HG02884 (cell line): ENCODE data around the gene ZIM2.
"Not testable (repeated sequence)": the region's sequence is repeated elsewhere in the genome, so short reads cannot be mapped to it uniquely, and the experiment has no call there.

ENCODE experiments used
- ATAC-seq: cut with Tn5 transposase; IDR thresholded peaks from one replicate; pipeline ENCODE4 v1.9.1; 2021; ENCODE audit warnings: mild to moderate bottlenecking, moderate library complexity; ENCODE audit not compliant: unreplicated experiment

The ZIM2 gene

DNA sequence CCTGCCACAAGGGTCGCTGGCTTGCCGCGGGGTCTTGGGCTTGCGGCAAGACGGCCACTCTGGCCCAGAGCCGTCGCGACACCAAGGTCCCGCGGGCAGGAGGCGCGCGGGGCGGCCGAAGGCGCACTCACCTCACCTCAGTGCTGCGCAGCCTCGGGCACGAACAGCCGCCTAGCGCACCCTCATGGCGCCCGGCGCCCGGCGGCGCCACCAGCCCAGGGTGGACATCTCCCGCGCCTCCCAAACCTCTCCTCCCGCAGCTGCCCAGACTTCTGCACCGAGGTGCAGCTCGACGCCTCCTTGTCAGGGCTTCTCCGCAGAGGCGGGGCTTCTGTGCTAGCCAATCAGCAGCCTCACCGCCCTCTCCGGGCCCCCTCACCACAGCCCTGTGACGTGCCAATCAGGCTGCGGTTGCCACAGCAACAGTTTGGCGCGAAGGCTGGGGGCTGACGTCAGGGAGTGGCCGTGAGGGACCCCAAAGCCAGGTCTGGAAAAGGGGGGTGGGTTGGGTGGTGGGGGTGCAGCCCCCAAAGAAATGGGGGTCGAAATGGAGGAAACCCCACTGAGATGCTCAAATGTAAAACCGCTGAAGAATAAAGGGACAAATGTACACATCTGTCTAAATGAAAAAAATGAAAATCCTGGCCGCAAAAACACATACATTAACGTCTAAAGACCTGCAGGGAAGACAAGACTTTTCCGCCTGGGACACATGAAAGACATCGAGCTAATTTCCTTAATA is at the start of gene ZIM2, which contains the start of gene PEG3:
Gene ZIM2, minus strand, starts transcription at position 276 of the 742 bp plus-strand sequence. CDS start 16,449 bp downstream, outside the sequence.
Gene PEG3, minus strand, starts transcription at position 276 of the 742 bp plus-strand sequence. CDS start 16,071 bp downstream, outside the sequence.
- no peak for ATAC-seq

DNA sequence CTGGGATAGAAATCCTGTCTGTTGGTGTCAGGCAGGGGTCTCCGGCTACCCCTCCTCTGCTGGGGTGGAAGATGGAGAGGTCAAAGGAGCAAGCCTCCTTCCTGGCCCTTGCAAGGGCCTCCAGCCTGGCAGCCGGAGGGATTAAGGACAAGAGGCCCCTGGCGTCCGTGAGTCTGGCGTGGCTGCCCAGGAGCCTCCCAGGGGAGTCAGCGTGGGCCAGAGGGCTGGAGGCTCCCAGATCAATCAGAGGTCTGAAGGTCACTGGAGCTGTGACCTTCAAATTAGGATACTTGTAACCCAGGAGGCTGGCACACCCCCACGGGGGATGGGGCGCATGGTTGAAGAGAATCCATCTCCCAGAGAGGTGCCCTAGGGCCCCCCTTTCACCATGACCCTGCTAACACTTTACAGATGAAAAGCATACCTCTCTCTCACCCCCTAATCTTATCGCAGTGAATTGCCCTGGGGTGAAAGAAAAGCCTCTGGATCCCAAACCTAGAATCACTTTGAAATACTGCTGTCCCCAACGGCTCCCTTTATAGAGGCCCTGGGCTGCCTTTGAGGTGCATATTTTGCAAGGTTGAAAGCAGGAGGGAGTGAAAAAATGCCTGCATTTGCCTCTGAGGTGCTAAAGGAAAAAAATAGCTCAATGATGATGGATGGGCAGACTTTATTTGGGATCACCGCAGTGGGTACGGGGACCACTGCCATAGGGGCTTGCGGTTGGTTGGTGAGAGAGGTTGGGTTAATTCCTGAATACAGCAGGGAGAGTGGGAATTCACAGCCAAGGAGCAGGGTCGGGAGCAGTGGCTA is 44.9 kb upstream of the ZIM2 start:
- no peak for ATAC-seq

DNA sequence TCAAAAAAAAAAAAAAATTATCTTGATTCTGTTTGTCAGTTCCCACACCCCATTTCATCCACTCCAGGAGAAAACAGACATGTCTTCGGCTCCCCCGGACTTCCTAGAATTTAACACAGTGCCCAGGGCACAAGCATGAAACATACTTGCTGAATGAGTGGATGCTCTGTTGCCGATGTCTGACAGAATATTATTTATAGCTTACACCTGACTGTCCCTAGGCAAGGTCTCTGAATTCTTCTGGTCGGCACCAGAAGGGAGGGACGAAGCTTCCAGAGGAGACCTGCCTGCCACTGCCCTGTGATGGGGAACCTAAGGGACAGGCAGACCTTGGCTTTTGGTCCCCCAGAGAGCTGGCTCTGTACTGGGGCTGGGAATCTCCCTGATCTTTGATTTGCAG is 43.9 kb upstream of the ZIM2 start:
- no peak for ATAC-seq

DNA sequence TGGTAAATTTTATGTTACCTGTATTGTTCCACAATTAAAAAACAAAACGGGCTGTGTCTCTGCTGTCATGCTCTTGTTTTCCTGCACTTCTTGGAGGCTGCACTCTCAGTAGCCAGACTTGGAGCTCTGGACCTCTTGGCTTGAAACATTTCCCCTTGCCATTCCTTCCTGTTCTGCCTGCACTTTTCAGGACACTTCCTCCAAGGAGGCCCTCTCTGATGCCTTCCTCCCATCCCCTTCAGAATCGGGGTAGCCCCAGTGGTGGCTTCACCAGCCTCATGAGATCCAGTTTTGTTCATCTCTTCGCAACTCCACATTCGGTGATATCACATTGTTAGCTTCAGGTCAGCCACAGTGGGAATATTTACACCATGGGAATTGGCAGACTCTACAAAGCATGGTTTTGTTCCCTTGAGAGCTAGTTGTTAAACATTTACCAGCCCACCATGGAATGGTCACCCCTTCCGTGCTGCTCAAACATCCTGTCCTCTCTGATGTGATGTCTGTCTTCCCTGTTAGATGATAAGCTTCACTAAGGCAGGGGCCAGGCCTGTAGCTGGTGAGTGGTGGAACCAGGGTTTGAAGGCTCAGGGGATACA is 40.2 kb upstream of the ZIM2 start:
- ATAC-seq, result no peak

DNA sequence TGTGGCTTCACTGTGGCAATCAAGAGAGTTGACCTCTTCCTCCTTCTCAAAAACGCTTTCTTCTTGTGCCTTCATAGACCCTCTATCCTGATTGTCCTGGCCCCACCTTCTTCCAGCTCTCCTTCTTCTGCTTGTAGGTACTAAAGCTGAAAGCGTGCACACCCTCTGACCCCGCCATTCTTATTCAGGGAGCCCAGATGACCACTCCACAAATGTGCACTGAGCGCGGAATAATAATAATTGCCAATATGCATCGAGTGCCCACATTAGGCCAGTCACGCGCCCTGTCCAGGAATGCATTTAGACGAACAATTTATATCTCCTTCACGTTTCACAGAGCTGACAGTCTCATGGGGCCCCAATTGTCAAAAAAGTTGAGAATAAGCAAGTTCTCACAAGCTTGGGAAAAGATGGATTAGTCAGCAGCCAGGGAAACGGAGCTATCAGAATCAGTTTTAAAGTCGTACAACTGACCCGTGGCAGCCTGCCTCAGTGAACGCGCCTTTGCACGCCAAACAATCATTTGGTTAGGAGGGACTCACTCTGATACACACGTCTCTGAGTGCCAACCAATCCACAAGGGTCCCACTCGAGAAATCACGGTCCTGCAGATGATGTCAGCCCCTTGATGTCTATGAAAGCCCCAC is 36.7 kb upstream of the ZIM2 start:
- ATAC-seq, result no peak

DNA sequence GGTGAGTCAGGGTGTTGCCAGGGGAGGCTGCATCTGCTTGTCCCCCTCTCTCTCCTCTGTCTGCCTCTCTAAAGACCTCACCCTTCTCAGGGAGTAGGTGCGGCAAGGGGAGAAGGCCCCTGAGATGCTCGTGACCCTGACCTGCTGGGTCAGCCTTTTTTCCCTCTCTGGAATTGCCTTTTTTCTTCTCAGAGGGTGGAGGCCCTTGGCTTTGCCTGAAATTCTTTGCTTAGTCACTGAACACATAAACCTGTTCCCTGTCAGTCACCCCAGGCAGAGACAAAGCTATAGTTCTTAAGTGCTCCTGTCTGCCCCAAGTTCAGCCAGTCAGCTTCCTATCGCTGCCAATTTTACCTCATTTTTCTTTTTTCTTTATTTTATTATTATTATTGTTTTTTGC is 35.2 kb upstream of the ZIM2 start:
- ATAC-seq, result no peak

DNA sequence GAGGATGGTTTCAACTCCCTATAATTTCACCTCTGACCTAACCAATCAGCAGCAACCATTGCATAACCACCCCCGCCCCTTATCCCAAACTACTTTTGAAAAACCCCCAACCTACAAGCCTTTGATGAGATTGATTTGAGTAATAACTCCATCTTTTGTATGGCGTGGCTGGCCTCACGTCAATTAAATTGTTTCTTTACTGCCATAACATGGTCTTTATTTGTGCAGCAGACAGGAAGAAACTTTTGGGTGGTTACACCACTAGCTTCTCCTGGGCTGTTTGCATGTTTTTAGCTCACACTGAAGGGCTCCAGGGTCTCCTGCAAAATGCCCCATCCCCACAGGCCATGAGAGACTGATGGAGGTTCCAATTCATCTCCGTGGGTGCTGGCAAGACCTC is 34.0 kb upstream of the ZIM2 start:
- no peak for ATAC-seq

DNA sequence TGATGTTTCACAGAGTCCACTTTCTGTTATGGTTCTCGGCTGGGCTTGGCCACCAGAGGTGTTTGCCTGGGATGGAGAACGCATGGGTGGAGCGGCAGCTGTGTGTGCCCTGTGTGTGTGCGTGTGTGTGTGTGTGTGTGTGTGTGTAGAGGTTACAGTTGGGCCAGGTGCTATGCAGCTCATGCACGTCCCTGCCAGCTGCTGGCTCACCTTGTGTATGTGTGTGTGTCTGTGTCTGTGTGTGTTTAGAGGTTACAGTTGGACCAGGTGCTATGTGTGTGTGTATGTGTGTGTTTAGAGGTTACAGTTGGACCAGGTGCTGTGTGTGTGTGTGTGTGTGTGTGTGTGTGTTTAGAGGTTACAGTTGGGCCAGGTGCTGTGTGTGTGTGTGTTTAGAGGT is 33.0 kb upstream of the ZIM2 start:
- no peak for ATAC-seq

DNA sequence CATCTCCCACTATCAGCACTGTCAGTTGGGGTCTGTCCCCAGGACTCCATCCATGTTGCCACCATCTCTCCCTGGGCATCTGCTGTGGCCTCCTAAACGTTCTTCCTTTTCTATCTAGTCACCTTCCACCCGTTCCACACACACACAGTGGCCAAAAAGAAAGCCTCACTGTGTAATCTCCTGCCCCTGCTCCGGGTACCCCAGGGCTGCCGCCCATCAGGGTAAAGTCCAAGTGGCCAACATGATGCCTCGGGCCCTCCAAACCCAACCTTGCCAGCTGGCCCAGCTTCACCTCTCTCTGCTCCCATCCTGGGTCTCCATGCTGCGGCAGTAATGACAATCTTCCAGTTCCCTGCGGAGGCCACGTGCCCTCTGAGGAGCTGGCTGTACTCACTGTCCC is 29.4 kb upstream of the ZIM2 start:
- ATAC-seq, result no peak

DNA sequence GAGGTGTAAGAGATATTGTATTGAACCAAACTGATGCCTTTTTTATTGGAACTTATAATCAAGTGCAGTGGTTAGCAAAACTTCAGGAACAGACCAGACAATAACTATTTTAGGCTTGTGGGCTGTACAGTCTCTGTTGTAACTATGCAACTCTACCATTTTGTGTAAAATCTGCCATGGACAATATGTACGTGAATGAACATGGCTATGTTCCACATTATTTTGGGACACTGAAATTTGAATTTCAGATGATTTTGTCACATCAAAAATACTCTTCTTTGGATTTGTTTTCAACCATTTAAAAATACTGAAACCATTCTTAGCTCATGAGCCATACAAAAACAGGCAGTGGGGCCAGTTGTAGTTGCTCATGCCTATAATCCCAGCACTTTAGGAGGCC is 27.9 kb upstream of the ZIM2 start:
- ATAC-seq, result no peak

DNA sequence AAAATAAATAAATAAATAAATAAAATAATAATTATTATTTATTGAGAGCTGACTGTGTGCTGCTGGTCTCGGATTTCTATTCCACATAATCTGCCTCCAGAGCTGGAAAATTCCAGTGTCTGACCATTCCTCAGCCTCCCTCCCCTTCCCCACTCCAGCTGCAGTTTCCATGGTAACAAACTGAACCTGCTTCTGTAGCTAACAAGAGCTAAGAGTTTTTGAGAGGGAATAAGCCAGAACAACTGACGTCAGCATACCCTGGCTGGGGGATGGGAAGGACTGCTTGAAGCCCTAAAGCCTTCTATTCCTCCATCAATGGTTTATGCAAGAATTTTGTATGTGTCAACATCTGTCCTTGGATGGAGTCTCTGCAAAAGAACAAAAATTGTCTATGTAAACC is 26.0 kb upstream of the ZIM2 start:
- no peak for ATAC-seq

DNA sequence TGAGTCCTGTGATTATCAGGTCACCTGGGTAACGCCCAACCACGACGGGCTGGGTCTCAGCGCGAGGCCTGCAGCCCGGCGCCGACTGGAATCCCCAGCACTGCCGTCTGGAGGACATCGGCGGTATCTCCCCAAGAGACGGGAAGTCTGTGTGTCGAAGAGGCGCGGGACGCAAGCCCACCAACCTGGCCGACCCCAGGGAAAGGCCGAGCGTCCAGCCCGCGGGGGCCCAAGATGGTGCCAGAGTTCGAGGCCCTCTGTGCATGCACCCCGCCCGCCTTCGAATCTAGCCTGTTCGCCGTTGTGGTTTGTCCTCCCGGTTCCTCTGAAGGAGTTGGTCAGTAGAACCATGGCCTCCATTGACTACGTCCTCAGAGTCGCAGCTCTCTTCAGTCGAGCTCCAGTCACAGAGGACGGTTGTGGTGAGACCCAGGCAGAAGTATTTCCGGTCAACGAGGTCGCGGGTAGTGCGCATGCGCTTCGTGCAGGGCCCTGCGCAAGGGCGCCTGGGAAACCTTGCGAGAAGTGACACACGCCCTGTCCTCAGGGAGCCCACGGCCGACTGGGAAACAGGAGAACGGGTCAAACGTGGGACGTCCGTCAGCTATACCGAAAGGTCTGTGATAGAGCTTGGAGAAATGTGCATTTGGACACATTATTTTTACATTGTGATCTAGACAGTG is 24.1 kb upstream of the ZIM2 start:
- no peak for ATAC-seq

DNA sequence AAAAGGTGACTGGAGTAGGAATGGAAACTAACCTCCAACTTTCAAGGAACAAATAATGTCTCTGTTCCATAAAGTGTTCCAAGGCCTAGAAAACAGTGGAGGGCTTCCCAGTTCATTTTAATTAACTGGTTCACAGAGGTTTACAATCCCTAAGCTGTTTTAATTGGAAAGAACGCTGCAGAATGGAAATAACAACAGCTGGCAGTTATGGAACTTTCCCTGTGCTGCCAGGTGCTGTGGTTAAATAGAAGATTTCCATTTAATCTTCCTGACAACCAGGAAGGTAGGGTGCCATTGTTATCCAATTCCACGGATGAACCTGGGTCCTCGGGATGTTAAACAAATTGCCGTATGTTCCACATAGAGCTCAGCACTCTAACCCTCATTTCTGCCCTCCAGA is 22.2 kb upstream of the ZIM2 start:
- no peak for ATAC-seq

DNA sequence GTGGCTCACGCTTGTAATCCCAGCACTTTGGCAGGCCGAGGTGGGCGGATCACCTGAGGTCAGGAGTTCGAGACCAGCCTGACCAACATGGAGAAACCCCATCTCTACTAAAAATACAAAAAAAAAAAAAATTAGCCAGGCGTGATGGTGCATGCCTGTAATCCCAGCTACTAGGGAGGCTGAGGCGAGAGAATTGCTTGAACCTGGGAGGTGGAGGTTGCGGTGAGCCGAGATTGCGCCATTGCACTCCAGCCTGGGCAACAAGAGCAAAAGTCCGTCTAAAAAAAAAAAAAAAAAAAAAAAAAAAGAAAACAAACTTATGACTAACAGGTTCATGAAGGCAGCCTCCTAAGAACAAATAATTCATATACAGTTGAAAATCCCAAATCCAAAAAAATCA is 19.9 kb upstream of the ZIM2 start:
- not testable (repeated sequence) for ATAC-seq

DNA sequence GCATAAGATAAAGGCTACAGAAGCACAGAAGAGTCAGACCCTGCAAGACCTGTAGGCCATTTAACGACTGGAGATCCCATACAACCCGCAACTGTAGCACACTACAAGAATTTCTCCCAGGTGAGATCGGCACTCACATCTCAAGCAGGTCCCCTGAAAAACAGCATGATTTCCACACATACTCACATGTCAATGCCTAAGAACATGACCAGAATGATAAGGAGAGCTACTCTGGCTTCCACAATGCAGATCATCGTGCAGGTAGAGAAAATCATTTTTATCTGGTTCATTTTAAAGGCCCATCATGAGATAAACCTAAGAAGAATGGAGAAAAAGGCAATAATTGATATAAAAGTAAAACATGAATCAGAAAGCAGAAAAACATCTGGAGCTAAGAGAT is 17.5 kb upstream of the ZIM2 start:
- no peak for ATAC-seq

DNA sequence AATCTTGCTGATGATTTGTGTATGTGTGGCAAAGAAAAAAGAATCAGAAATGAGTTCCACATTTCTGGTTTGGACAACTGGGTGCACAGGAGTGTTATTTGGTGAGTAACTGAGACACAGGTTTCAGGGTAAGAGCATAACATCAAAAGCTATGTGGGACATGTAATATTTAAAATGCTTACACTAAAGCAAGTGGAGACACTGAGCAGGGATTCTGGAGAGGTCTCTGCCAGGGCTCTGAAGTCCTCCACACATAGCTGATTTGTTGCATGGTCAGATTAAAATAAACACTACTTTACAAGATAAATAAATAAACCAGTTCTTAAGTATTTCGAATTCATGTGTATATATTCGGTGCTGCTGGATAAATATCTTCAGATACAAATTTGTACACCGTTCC is 16.3 kb upstream of the ZIM2 start:
- ATAC-seq, result no peak

DNA sequence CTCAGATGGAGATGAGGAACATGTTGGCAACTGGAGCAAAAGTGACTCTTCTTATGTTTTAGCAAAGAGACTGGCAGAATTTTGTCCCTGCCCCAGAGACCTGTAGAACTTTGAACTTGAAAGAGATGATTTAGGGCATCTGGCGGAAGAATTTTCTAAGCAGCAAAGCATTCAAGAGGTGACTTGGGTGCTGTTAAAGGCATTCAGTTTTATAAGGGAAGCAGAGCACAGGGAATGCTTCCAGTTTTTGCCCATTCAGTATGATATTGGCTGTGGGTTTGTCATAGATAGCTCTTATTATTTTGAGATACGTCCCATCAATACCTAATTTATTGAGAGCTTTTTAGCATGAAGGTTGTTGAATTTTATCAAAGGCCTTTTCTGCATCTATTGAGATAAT is 11.8 kb upstream of the ZIM2 start:
- not testable (repeated sequence) for ATAC-seq

DNA sequence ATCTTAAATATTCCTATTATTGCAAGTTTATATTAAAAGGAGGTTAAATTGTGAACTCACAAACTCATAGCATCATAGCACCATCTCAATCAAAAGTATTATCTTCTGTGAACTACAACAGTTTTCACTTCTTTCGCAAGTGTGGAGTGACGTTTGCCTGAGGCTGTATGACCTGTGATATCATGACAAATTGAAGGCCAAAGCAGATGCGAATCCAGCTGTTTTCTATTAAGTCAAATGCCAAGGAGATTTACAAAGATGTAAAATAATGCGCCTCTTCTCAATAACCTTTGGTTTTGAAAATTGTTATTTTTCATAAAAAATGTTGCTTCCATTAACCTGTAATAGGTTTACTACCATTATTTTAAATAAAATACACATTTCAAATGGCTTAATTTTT is 7.6 kb upstream of the ZIM2 start:
- ATAC-seq, result no peak

DNA sequence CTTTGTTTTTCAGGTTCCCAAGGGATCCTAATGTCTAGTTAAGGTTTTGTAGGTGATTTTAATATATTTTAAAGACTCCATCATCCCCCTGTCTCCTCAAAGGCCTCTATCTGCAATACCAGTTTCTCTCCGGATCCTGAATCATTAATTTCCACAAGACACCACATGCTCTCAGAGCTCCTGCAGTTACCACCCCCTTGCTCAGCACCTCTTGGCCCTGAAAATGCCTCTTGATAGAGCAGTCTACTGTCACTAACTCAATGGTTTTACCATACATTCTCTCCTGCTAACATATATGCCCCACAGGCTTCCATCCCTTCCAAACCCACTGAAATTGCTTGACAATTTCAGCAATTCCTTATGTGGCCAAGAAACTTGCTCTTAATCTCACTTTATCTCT is 1.9 kb upstream of the ZIM2 start:
- ATAC-seq, result no peak

DNA sequence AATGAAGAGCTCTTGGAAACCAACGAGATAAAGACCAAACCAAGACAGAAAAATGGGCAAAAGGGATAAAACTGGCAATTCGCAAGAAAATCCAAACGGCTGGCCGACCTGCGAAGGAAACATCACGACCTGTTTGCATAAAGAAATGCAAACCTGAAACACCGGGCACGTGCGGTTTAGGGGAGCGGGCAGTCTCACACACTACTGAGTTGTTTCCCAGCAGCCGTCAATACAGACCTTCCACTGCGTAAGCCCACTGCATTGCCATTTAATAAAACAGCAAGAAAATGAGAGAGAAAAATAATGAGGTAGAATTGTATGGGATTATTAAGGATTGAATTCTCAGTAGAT is 642 bp upstream of the ZIM2 start:
- ATAC-seq, result no peak
